ENCODE data around the gene ZMYM3.

DNA sequence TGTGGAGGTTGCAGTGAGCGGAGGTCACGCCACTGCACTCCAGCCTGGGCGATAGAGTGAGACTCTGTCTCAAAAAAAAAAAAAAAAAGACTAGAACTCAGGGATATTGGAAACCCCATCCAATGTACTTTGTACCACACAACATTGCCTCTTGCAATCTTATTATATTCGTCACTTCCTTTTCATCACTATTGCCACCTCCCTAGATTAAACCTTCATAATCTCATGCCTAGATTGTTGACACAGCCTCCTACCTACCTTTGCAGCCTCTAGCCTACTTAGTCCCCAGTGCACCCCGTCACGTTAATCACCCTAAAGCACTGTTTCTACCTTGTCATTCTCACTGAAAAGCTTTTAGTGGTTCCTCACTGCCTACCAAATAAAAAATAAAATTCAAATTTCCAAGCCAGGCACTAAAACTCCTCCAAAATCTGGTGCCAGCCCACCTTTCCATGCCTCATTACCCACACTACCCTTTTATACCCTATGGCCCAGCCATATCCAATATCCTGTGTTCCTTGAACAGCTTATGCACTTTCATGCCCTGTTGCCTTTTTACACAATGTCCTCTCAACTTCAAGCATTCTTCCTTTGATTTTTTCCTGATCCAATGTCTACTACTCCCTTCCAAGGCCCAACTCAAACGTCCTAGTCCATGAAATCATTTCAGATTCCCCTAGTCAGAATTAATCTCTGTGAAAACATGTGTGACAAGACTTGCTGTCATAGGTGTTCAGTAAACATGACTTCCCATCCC lies 54.5 kb downstream of the ZMYM3 start:
- no peak for TF ChIP-seq L3MBTL2 (conservative IDR thresholded peaks at IDR 0.05)
- TF ChIP-seq TARDBP (IDR thresholded peaks at IDR 0.05), result no peak
- no peak for TF ChIP-seq NFRKB (IDR thresholded peaks at IDR 0.05)
- no peak for TF ChIP-seq FOXA1 (IDR thresholded peaks at IDR 0.05)
- TF ChIP-seq BHLHE40 (IDR thresholded peaks at IDR 0.05; ENCODE audit: borderline replicate concordance), result no peak
- TF ChIP-seq FOXK2 (IDR thresholded peaks at IDR 0.05), result no peak
- TF ChIP-seq SP1 (IDR thresholded peaks at IDR 0.05), result no peak
- no peak for TF ChIP-seq ZNF384 (IDR thresholded peaks at IDR 0.05)
- TF ChIP-seq ELF4 (IDR thresholded peaks at IDR 0.05), result no peak
- TF ChIP-seq CTBP1 (IDR thresholded peaks at IDR 0.05; ENCODE audit: borderline replicate concordance), result no peak
- no peak for TF ChIP-seq ARNT (IDR thresholded peaks at IDR 0.05)
- TF ChIP-seq SUZ12 (IDR thresholded peaks at IDR 0.05), result no peak
- TF ChIP-seq HDGF (IDR thresholded peaks at IDR 0.05; ENCODE audit: borderline replicate concordance), result no peak

All from HEK293T (cell line).